Stimulated activated naive B cell treated with anti-CD40 and anti-IgM and Interleukin-4, amounts not matched to agents 10 μg/mL and 1 μg/mL and 100 μg/mL, for 72 hours (primary cell): ENCODE data around the gene ABLIM2.
A peak's percentile ranks its signal among the peaks of the same experiment; 100 is the strongest.

ENCODE experiments used
- ATAC-seq, 2 donors: fragments of 150-1000 bp; cut with Tn5 transposase; replicated peaks; 2 replicates each; pipeline ENCODE4 v1.10.0; 2021; ENCODE audit warnings: moderate library complexity in 1 of 2
- DNase-seq: peaks from one replicate; pipeline ENCODE4 v3.0.0; 2021
- H3K27ac Mint-ChIP-seq: one replicate; pipeline ENCODE4 v1.8.0; 2022; ENCODE audit warnings: mild to moderate bottlenecking, mixed read lengths
- H3K27me3 Mint-ChIP-seq, 2 donors: one replicate each; pipeline ENCODE4 v1.8.0; 2022; ENCODE audit warnings: mixed read lengths in 2 of 2
- H3K36me3 Mint-ChIP-seq, 2 donors: one replicate each; pipeline ENCODE4 v1.8.0; 2022; ENCODE audit warnings: mixed read lengths in 2 of 2, mild to moderate bottlenecking in 1 of 2
- H3K4me1 Mint-ChIP-seq, 2 donors: one replicate each; pipeline ENCODE4 v1.8.0; 2022; ENCODE audit warnings: mixed read lengths in 2 of 2, mild to moderate bottlenecking in 1 of 2
- H3K4me3 Mint-ChIP-seq, 2 donors: one replicate each; pipeline ENCODE4 v1.8.0; 2022; ENCODE audit warnings: mild to moderate bottlenecking in 2 of 2, mixed read lengths in 2 of 2, moderate library complexity in 1 of 2
- H3K9me3 Mint-ChIP-seq, 2 donors: one replicate each; pipeline ENCODE4 v1.8.0; 2022; ENCODE audit warnings: mixed read lengths in 2 of 2, mild to moderate bottlenecking in 1 of 2

Gene ABLIM2

GRCh38 chr4:7941965-7942496, 216.6 kb downstream of the ABLIM2 start:
- no peak overlapping the region for H3K27ac Mint-ChIP-seq
- no peaks in the 10 kb centered on the region for H3K36me3 Mint-ChIP-seq
- peaks cover 41 to 59% of the 10 kb centered on the region in 2 donors for H3K27me3 Mint-ChIP-seq
- no peak overlapping the region for H3K4me3 Mint-ChIP-seq
- H3K4me1 Mint-ChIP-seq, result peaks cover 6 to 8% of the 10 kb centered on the region in 2 donors
- H3K9me3 Mint-ChIP-seq, result peaks cover 0 to 2% of the 10 kb centered on the region in 2 donors
- ATAC-seq (no peak), DNase-seq (no peak)

DNA sequence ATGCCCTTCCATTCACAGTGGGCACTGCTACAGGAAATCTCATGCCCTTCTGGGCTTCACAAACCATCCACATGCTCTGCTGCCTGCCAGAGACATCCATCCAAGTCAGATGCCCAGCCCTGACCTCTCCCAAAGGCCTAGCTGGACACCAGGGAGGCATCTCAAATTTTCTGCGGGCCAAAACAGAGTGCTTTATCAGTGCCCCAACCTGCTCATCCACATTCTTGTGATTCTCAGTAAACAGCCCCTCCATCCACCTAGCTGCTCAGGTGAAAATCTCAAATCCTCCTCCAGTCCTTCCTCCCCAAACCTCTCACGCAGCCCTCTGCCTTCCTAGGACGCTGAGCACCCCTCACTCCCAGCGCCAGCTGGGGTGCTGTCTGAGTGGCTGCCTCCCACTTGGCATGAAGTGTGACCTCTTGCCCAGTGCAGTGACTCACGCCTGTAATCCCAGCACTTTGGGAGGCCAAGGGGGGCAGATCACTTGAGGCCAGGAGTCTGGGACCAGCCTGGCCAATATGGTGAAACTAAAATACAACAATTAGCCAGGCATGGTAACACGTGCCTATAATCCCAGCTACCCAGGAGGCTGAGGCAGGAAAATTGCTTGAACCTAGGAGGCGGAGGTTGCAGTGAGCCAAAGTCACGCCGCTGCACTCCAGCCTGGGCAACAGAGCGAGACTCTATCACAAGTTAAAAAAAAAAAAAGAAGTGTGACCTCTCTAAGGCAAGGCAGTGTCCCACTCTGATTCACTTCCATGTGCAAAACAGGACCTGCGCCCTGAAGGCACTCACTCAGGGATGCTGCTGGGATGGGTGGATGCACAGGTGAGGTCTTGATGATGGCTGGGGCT, 217.3 kb downstream of the ABLIM2 start:
- H3K4me1 Mint-ChIP-seq, result peaks cover 6 to 8% of the 10 kb centered on the region in 2 donors
- H3K4me3 Mint-ChIP-seq, result peak overlapping the region in 1 of 2 donors; percentile 10
- no peak overlapping the region for H3K27ac Mint-ChIP-seq
- H3K27me3 Mint-ChIP-seq, result peaks cover 45 to 60% of the 10 kb centered on the region in 2 donors
- ATAC-seq (no peak), DNase-seq (no peak)
- H3K36me3 Mint-ChIP-seq, result no peaks in the 10 kb centered on the region
- peaks cover 0 to 2% of the 10 kb centered on the region in 2 donors for H3K9me3 Mint-ChIP-seq

DNA sequence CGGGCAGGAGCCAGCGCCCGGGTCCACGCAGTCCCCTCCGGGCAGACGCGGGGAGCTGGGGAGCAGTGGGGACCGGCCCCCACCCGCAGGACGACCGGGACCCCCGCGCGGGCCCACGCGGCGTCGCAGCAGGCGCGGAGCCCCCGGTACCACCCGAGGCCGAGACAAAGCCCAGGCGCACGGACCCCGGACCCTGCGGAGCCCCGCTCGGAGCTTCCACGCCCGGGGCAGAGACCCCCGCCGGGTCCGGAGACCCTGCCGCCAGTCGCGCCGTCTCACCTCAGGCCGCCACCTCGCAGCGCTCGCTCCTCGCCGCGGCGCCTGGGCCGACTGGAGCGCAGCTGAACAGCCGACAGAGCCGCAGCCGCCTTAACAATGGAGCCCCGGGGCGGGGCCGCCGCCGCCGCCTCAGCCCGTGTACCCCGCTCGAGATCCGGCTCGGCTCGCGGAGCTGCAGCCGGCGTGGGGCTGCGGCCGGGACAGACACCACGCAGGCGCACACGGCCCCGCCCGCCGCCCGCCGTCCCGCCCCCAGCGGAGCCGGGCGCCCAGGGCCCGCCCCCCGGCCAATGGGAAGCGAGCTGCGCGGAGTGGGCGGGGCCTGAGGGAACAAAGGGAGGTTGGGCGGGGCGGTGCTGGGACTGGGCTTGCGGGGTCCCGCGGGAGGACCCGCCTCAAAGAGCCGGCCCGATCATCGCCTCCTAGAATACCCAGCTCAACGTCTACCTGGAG, 219.1 kb downstream of the ABLIM2 start, which contains the start of gene AFAP1:
TSS of gene AFAP1 (minus strand) at position 485 of the 732 bp plus-strand sequence. CDS start 67,783 bp downstream, outside the sequence.
- Mint-ChIP-seq H3K27ac (no peak within 1 kb of the TSS), H3K9me3 (peaks cover 0 to 2% of the 10 kb centered on the region in 2 donors)

GRCh38 chr4:7938609-7939376, 219.8 kb downstream of the ABLIM2 start:
- peaks cover 47 to 77% of the 10 kb centered on the region in 2 donors for H3K27me3 Mint-ChIP-seq
- H3K9me3 Mint-ChIP-seq, result peaks cover 0 to 2% of the 10 kb centered on the region in 2 donors
- H3K27ac Mint-ChIP-seq, result no peak overlapping the region
- peaks cover 8 to 12% of the 10 kb centered on the region in 2 donors for H3K4me1 Mint-ChIP-seq
- no peak for ATAC-seq
- no peaks in the 10 kb centered on the region for H3K36me3 Mint-ChIP-seq
- DNase-seq, result no peak
- H3K4me3 Mint-ChIP-seq, result peak overlapping the region; percentile 30 to 50

More for the DNA sequence above, 219.1 kb downstream of the ABLIM2 start, which contains the start of gene AFAP1:
- H3K4me1 Mint-ChIP-seq, result peaks cover 8% of the 10 kb centered on the region in 2 donors
- peak; percentile 94 to 96 for ATAC-seq
- peak; percentile 47 for DNase-seq
- H3K27me3 Mint-ChIP-seq, result peaks cover 44 to 70% of the 10 kb centered on the region in 2 donors
- peak within 1 kb of the TSS in 1 of 2 donors; percentile 59 for H3K4me3 Mint-ChIP-seq
- H3K36me3 Mint-ChIP-seq, result no peaks in the 10 kb centered on the region

DNA sequence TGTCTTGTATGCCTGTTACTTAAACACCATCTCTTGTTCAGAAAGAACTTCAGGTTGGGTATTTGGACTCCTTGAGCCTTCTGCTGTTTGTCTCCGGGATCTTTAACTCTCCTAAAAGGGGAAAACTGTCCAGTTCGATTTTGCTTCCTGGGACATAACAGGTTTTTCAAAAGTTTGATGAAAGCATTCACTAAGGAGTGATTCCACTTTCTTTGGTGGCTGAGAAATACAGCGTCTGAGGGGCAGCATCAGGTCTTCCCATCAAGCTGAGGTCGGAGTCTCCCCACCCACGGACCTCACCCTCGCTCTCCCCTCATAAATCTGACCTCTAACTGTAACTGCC, 220.4 kb downstream of the ABLIM2 start:
- Mint-ChIP-seq H3K27me3 (peaks cover 52 to 83% of the 10 kb centered on the region in 2 donors), H3K36me3 (no peaks in the 10 kb centered on the region), H3K27ac (no peak overlapping the region), H3K4me1 (peaks cover 8 to 12% of the 10 kb centered on the region in 2 donors), H3K4me3 (peak overlapping the region; percentile 30 to 50), H3K9me3 (peaks cover 0 to 2% of the 10 kb centered on the region in 2 donors)
- DNase-seq (no peak), ATAC-seq (no peak)

DNA sequence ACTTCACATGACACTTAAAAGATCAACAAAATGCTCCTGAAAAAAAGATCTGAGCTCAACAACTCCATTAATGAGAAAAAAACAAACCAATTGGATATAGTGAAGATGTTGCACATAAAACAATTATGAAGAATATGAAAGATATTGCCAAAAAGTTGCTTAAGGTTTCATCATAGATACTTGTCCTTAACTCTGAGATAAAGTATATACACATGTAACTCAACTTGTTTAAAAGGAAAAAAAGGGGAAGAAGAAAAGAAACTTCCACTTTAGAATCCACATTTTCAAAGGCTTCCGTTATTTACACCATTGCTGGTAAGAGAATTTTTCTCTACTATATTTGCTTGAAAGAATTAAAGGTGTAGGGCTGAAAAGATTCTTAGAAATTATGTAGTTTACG, 221.6 kb downstream of the ABLIM2 start:
- peaks cover 52 to 80% of the 10 kb centered on the region in 2 donors for H3K27me3 Mint-ChIP-seq
- peaks cover 8 to 12% of the 10 kb centered on the region in 2 donors for H3K4me1 Mint-ChIP-seq
- no peak for ATAC-seq
- H3K27ac Mint-ChIP-seq, result no peak overlapping the region
- no peaks in the 10 kb centered on the region for H3K36me3 Mint-ChIP-seq
- H3K4me3 Mint-ChIP-seq, result no peak overlapping the region
- peaks cover 0 to 2% of the 10 kb centered on the region in 2 donors for H3K9me3 Mint-ChIP-seq
- DNase-seq, result no peak

DNA sequence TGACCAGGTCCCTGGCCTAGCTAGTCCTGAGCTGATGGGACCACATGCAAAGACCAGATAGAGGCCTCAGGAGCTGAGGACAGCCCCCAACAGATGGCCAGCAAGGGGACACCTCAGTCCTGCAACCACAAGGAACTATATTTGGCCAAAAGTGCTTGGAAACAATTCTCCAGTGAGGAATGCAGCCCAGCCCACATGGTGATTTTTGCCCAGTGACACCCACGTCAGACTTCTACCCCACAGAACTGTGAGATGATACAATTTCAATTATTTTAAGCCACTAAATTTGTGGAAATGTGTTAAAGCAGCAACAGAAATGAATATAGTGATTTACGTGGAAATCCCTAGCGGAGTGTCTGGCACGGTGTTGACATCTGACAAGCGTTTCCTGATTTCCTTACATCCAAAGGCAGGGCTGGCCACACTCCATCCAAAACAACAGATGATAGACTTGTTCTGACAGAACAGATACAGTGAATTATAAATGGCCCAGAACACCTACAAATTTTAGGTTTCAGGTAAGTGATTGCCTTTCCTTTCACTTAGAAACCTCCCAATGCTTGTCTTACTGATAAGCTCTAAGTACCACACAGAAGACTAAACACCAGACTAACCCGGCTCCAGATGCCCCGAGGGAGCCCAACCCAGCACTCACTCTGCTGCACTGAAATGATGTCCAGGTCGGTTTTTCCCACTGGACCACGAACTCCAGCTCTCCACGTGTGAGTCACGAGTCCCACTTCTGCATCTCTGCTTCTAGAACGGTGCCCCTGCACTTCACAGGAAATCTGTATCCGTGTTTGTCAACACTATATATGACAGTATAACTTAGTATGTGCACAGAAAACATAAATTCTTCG, 224.7 kb downstream of the ABLIM2 start:
- Mint-ChIP-seq H3K4me1 (peaks cover 6 to 12% of the 10 kb centered on the region in 2 donors), H3K4me3 (no peak overlapping the region), H3K27me3 (peaks cover 57 to 81% of the 10 kb centered on the region in 2 donors), H3K9me3 (no peaks in the 10 kb centered on the region), H3K27ac (no peak overlapping the region), H3K36me3 (no peaks in the 10 kb centered on the region)
- no peak for DNase-seq
- ATAC-seq, result peak; percentile 38 to 45

DNA sequence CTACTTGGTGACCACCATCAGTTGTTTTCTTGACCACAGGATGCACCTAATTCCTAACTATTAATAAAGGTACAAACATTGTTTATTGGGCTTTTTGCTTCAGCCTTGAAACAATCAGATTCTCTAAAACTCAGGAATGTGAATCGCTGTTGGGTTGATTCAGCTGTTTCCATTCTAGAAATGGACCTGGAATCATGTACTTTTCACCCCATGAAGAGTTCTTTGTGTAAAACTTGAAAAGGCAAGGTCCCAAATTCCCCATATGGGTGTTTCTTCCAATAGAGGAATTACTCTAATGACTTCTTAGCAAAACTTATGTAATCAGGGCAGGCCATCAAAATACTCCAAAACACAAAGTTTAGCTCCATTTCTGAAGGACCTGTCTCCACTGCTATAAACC, 226.3 kb downstream of the ABLIM2 start:
- no peaks in the 10 kb centered on the region for H3K36me3 Mint-ChIP-seq
- DNase-seq (no peak), ATAC-seq (no peak)
- H3K9me3 Mint-ChIP-seq, result no peaks in the 10 kb centered on the region
- H3K27ac Mint-ChIP-seq, result no peak overlapping the region
- peaks cover 44 to 79% of the 10 kb centered on the region in 2 donors for H3K27me3 Mint-ChIP-seq
- H3K4me3 Mint-ChIP-seq, result no peak overlapping the region
- H3K4me1 Mint-ChIP-seq, result peaks cover 0 to 6% of the 10 kb centered on the region in 2 donors

DNA sequence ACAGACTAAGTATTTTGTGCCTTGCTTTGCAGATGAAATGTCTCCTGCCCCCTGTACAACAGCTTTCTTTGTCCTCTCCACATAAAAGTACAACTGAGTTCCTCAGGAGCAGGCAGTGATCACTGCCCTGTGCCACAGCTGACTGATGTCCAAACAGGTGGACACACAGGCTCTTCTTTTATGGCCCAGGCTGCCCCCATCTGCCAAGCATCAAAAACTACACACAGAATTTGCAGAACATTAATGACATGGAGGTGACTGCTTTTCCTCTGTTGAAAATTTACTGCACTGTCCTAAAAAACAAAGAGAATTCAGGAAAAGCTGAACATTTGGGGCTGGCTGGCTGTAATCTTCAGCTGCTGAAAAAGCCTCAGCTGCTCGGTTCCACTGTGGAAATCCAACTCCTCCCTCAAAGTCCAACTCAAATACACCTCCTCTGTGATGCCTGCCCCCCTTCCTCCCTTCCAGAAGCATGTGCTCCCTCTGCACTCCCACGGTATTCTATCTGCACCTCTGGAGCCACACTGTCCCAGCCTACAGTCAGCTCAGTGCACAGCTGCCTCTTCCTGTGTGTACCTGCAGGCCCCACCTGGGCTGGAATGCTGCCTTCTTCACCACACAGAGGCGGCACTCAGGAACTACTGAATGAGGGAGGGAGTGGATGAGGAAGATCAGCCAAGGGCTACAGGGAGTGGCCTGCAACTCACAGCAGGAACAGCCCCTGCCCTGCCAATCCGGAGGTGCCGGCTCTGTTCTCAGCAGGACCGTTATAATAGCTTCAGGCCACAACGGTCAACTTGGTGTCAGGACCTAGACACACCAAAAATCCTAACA, 229.3 kb downstream of the ABLIM2 start:
- Mint-ChIP-seq H3K27ac (no peak overlapping the region), H3K4me1 (peaks cover 0 to 3% of the 10 kb centered on the region in 2 donors)

GRCh38 chr4:7928711-7929110, 229.9 kb downstream of the ABLIM2 start:
- H3K27ac Mint-ChIP-seq, result no peak overlapping the region
- no peaks in the 10 kb centered on the region for H3K4me1 Mint-ChIP-seq
- no peaks in the 10 kb centered on the region for H3K9me3 Mint-ChIP-seq
- H3K27me3 Mint-ChIP-seq, result peaks cover 25 to 54% of the 10 kb centered on the region in 2 donors
- no peaks in the 10 kb centered on the region for H3K36me3 Mint-ChIP-seq
- no peak overlapping the region for H3K4me3 Mint-ChIP-seq
- DNase-seq, result no peak
- no peak for ATAC-seq

More for the DNA sequence above, 229.3 kb downstream of the ABLIM2 start:
- Mint-ChIP-seq H3K36me3 (no peaks in the 10 kb centered on the region), H3K27me3 (peaks cover 31 to 54% of the 10 kb centered on the region in 2 donors), H3K4me3 (no peak overlapping the region), H3K9me3 (no peaks in the 10 kb centered on the region)
- no peak for DNase-seq
- no peak for ATAC-seq

- H3K4me1 Mint-ChIP-seq, result no peaks in the 10 kb centered on the region
- no peak overlapping the region for H3K27ac Mint-ChIP-seq
- H3K4me3 Mint-ChIP-seq, result no peak overlapping the region
- H3K36me3 Mint-ChIP-seq, result no peaks in the 10 kb centered on the region
- ATAC-seq, result no peak
- no peaks in the 10 kb centered on the region for H3K9me3 Mint-ChIP-seq
- DNase-seq, result no peak
- H3K27me3 Mint-ChIP-seq, result peaks cover 18 to 40% of the 10 kb centered on the region in 2 donors
Measured at GRCh38 chr4:7926822-7927221, 231.8 kb downstream of the ABLIM2 start.

DNA sequence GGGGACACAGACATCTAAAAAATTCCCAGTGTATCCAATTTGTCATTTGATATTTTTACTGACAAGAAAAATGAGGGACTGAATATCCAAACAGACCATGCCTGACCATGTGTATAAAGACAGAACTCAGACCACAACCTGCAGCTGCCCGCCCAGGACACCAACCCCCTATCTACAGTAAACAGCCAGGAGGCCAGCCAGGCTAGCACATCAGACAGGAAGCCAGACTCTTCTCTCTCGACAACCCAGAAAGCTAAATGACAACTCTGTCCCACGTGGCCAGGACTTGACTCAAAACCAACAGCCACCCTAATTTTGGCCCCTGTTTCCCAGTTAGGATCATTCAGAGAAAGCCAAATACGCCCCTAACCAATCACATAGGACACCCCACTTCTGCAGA, 234.0 kb downstream of the ABLIM2 start:
- H3K27me3 Mint-ChIP-seq, result peaks cover 6 to 22% of the 10 kb centered on the region in 2 donors
- DNase-seq (no peak), ATAC-seq (no peak)
- no peaks in the 10 kb centered on the region for H3K9me3 Mint-ChIP-seq
- H3K36me3 Mint-ChIP-seq, result no peaks in the 10 kb centered on the region
- H3K4me3 Mint-ChIP-seq, result no peak overlapping the region
- H3K4me1 Mint-ChIP-seq, result no peaks in the 10 kb centered on the region
- no peak overlapping the region for H3K27ac Mint-ChIP-seq
